GM18909 (cell line): Measurements from ENCODE around the gene KLHL17.

ENCODE experiments used
- ATAC-seq: cut with Tn5 transposase; IDR thresholded peaks from one replicate; pipeline ENCODE4 v1.9.1; 2021; ENCODE audit warnings: mild to moderate bottlenecking; ENCODE audit not compliant: unreplicated experiment, poor library complexity

The KLHL17 gene

DNA sequence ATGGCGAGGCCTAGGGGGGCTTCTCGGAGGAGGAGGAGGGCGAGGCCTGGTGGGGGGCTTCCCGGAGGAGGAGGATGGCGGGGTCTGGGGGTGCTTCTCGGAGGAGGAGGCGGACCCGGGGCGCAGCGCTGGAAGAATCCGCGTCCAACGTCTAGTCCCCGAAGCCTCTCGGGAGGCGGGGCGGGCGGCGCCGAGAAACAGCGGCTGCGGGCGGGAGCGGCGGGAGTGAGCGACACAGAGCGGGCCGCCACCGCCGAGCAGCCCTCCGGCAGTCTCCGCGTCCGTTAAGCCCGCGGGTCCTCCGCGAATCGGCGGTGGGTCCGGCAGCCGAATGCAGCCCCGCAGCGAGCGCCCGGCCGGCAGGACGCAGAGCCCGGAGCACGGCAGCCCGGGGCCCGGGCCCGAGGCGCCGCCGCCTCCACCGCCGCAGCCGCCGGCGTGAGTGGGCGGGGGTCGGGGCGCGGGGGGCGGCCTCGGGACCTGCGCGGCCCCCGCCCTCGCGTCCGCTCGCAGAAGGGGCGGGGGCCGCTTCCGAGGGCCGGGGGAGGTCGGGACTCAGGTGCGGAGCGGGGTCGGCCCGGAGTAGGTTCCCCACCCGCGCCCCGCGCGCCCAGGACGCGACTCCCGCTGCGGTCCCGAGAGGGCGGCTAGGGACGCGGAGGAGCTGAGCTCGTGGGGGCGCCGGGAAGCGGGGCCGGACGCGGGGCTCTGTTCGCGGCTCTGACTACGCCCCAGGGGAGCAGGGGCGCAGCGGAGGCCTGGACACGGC, at the start of gene KLHL17:
Gene KLHL17, plus strand, starts transcription at position 222 of the 769 bp plus-strand sequence. Its CDS starts 110 bp downstream, at position 332.
- ATAC-seq = peak; percentile 47

DNA sequence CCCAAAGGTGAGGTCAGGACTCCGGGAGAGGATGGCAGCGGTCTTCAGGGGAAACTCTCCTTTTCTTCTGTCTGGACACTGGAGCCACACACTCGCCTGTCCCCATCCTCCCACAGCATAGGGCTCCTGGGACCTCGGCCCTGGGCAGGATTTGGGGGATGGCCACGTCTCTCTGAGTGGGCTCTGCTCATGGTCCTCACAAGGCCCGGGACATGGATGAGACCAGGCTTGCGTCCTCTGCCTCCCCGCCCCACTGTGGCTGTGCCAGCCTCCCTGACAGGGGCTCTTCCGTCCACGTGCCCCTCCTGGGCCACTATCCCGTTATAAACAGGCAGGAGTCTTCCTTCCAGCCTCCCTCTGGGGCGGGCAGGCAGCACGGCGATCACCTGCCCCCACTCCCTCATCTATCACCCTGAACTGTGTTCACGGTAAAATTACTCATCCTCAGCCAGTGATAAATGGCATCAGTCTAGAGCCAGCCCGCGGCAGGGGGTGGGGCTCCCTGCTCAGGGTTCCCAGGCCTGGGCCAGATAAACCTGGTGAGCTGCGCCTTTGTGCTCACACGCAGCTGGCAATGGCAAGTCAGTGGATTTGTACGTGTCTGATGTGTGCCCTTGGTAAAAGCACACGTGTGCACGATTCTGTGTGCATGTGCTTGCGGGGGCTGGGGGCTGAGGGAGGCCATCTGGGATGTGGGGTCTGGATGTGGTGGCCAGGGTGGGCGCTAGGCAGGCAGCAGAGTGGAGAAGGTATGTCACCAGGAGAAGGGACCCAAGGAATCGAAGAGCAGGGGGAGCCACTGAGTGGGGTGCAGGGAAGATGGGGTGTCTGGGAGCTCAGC, 49.3 kb upstream of the KLHL17 start:
- ATAC-seq = no peak

DNA sequence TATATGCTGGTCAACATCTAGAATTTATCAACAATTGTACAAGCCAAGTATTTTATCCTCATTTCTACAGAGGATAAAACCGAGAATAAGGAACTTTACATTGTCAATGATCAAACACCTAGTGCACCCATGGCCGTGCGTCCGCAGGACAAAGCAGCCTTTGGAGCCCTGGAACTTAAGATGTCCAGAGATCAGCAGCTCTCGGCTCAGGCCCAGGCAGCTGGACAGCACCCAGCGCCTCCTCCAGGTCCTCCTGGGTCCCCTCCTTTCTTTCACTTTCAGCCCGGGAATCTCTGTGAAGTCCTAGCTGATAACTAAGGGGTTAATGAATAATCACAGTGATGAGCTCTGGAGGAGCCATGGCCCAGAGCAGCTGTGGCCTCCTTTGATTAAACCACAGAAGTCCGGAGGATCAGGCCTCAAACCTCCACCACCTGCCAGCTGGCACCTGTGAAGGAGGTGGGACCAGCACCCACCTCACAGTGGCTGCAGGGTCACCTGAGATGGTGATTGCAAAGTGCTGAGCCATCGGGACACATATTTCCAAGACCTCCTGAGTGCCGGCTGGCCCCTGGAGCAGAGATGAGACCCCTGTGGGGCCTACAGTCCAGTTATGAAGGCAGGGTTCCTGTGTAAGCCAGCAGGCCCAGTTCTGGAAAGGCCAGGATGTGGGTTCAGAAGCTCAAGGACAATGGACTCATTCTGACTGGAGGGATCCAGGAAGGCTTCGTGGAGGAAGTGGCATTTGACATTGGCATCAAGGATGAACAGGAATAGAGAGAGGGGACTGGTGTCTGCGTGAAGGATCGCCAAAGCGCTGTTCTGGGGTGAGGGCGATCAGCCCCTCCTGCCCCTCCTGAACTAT, 48.3 kb upstream of the KLHL17 start:
- no peak for ATAC-seq

DNA sequence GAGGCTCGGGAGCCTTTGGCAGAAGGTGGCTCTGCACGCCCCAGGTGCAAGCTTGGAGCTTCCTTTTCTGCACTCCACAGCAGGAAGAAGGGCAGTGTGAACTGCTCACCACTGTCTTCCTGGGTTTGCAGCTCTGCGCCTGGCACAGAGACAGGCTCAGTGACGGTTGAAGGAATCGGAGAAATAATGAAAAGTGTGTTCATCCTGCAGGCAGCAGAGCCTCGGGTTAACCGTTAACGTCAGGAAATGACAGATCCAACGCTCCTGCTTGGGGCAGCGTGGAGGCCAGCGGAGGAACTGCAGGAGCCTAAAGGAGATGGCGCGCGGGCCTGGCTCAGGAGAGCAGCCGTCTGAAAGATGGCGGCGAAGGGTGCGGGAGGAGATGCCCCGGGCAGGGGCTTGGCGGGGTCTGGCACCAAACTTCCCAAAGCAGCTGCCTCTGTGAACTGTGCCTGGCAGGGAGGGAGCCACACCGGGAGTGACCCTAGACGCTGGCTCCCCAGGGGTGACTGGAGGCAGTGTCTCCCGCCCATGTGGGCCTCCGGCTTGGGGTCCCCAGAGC, 47.6 kb upstream of the KLHL17 start:
- no peak for ATAC-seq

DNA sequence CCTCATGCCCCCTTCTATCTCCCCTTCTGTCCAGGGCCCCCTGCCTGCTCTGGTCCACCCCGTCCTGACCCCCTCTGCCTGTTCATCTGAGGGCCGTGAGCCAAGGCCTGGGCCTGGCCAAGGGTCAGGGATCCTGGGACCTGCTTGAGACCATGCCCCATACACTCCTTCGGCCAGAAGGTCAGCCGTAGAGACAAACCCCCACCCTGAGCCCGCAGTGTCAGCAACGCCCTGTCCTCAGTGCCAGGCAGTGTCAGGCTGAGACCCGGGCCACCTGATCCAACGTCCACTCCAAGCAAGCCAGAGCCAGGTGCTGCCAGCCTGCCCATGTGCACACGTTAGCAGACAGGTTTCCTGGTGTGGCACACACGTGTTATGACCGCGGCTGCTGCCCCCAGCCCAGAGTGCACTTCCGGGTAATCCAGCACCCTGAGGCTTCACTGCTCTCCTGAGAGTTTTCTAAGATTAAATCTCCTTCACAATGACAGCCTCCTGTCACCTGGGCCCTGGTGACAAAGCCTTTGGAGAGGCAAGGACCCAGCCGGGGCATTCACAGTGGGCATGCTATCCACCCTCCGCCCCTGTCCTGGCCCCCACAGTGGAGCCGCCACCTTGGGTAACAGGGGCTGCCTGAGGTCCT, 46.8 kb upstream of the KLHL17 start:
- no peak for ATAC-seq

GRCh38 chr1:914131-914890, 46.1 kb upstream of the KLHL17 start:
- ATAC-seq = no peak

DNA sequence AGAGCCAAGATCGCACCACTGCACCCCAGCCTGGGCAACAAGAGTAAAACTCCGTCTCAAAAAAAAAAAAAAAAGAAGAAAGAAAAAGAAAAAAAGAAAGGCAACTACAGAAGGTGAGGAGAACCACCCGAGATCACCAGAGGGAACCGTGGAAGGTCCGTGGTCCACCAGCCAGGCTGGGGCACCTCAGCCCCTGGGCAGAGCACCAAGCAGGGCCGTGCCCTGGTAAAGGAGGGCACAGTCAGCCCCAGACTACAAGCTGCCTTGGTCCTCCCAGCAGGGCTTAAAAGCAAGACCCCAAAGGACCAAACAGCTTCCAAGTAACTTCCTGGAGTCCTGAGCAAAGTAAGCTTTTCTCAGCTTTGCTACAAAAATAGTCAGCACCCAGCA, 45.5 kb upstream of the KLHL17 start:
- no peak for ATAC-seq

- ATAC-seq = no peak
These were observed 44.9 kb upstream of the KLHL17 start for GRCh38 chr1:915295-916172.

DNA sequence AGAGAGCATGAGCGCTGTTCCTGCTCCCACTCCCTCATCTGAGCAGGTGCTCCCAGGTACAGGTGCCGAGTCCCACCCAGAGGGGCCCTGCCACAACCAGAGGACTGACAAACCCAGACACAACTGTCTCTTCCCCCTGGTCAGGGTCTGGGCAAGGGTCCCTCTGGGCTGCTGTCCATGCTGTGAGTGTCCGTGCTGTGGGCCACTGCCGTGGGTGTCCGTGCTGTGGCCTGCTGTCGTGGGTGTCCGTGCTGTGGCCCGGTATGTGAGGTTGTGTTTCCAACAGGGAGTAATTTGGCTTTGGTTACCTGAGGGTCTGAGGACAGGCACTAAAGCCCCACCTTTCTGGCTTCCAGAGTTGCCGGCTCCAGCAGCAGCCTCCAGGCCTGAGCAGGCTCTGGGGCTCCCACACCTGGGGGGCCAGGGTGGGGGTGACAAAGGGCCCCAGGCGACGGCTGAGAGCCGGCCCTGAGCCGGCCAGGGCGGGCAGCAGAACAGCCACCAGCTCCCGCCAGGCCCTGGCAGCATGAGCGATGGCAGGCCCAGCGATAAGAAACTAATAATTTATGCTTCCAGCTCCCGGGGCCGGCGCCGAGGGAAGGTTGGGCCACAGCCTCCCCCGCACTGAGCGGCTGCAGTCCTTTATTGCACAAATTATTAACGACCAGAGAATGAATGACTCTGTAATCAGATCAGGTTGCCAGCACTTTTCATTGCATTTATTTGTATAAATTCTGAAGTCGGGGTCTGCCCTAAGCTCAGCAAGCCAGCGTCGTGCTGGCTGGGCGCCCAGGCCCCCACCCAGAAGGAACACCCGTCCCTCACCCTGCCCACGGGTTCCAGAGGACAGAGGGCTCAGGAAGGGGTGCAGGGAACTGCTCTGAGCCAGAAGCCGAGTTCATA, 44.0 kb upstream of the KLHL17 start:
- no peak for ATAC-seq

- no peak for ATAC-seq
These were observed 43.3 kb upstream of the KLHL17 start for GRCh38 chr1:917076-917459.

DNA sequence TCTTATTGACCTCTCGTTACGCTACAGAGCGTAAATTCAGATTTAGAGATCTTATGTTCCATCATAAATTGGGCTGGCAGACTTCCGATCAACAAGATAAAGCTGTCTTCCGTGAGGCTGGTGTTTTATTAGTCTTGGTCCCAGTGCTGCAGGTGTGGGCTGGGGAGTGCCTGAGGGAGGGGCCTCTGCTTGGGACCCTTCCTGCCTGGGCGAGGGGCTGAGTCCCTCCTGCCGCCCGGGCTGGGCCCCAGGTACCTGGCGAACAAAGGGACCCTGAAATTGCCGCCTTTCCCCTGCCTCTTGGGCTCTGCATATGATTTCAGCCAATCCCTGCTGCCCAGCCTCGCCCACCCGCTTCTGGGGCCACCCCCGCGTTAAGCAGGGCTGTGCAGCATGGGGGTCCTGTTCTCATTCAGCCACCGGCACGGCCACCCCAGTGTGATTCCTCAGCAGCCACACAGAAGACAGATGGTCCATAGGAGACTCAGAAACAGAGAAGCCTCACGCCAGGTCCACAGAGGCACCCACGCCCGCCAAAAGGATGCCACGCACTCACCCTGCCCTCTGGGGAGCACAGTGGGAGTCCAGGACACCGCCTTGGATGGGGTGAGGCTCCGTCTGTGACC, 42.8 kb upstream of the KLHL17 start:
- no peak for ATAC-seq

DNA sequence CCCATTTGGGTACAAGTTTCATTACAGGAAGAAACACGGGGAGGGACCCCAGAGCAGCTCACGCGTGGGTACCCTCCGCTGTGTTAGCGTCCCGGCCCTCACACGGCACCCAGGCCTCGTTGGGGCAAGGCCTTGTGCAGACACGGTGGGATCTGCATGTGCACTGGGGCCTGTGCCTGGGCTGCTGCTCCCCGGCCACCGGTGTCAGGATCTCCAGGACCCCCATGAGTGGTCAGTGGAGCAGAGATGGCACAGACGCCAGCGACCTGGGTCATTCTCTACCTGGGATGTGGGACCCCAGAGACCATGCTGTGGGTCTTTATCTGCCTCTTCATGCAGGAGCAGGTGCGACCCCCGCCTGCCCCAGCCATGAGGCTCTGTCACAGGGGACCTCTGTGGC, 42.0 kb upstream of the KLHL17 start:
- ATAC-seq = no peak

- no peak for ATAC-seq
These were observed 41.5 kb upstream of the KLHL17 start for GRCh38 chr1:918843-919242.

DNA sequence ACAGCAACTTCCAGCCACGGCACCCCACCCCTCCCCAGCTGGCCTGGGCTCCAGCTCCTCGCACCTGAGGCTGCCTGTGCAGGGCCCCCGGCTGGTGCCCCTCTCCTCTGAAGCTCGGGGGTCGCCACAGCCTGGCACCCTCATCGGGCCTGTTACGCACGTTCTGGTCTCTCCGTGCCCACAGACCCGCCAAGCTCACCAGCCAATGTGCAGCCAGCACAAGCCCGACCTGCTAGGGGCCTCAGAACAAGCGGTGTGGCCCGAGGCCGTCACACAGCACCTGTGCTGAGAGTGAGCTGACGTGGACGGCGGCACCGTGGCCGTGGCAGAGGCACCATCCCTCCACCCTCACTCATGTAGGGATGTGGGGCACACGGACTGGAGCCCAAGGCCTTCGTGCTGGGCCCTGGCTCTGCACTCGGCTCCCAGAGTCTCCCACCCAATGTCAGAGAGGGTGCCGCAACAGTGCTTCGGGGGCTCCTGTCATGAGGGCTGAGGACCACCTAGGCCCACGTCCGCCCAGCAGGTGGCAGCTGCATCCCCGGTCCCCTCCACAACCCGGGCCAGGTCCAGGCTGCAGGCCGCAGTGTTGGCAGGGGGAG, 41.0 kb upstream of the KLHL17 start:
- ATAC-seq = no peak

DNA sequence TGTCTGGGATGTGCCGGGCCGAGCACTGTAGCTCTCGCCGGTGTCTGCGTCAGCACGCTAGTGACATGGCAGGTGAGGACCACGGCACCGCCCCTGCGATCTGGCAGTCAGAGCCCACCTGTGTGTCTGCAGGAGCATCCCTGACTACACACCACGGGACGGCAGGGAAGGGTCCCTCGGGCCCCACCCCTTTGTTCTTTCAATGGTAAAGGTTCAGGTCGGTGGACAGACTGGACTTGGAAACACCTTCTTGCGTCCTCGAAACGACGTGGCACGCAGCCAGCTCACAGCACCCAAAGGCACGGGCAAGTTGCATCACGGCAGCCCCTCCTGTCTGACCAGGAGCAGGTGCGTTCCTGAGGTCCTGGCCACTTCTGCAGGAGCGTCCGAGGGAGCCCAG, 40.4 kb upstream of the KLHL17 start:
- ATAC-seq = no peak

DNA sequence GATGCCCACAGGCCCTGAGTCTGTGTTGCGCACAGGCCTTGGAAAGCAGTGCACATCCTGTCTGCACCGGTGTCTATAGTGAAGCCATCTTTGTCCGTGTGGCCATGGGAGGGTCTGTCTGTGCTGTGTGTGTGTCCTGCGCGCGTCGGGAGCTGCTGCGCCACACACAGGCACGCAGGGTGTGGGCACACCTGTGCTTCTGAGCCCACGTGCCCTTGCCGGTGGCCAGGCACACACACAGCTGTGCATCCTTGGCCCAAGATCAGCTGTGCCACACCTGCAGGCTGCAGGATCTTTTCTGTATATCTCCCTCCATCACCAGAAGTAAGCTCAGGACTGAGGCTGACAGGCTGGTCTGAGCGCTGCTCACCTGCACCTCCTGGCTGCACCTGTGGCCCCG, 39.9 kb upstream of the KLHL17 start:
- no peak for ATAC-seq
